SJSA1 (cell line): ENCODE results near the gene RNF150. TPM values are rescaled to one million over a fixed set of nuclear protein-coding genes. Genes with fewer than 3 reads are reported as not detected.

ENCODE experiments used
- DNase-seq, 2 experiments: peaks; one replicate each; pipeline ENCODE4 v3.0.0-alpha.2; 2015 to 2020; ENCODE audit warnings: low spot score in 2 of 2, low read depth in 1 of 2
- H3K27ac ChIP-seq: fragments of 250-450 bp; sonication (Bioruptor Pico); 2 replicates; pipeline ENCODE4 v1.5.1; 2020; ENCODE audit warnings: mild to moderate bottlenecking, moderate library complexity
- H3K27me3 ChIP-seq: fragments of 250-450 bp; sonication (Bioruptor Pico); replicated peaks from 2 replicates; pipeline ENCODE4 v1.5.1; 2020; ENCODE audit warnings: mild to moderate bottlenecking, moderate library complexity
- H3K36me3 ChIP-seq: fragments of 250-450 bp; sonication (Bioruptor Pico); 2 replicates; pipeline ENCODE4 v1.5.1; 2020; ENCODE audit warnings: mild to moderate bottlenecking
- H3K4me1 ChIP-seq: fragments of 250-450 bp; sonication (Bioruptor Pico); replicated peaks from 2 replicates; pipeline ENCODE4 v1.6.1; 2021; ENCODE audit warnings: mild to moderate bottlenecking
- H3K4me3 ChIP-seq: fragments of 250-450 bp; sonication (Bioruptor Pico); 2 replicates; pipeline ENCODE4 v1.5.1; 2020; ENCODE audit warnings: mild to moderate bottlenecking
- H3K9me3 ChIP-seq: fragments of 250-450 bp; sonication (Bioruptor Pico); replicated peaks from 2 replicates; pipeline ENCODE4 v1.5.1; 2020; ENCODE audit warnings: mild to moderate bottlenecking
- total RNA-seq: library from RNA; depleted of rRNA; stranded (reverse); fragments of >200 nt; shearing (Covaris generic); gene quantifications from 2 replicates; pipeline ENCODE4 v1.2.3, GENCODE V29; 2014

RNF150 gene
- total RNA-seq, 1 experiment from 2014 or later = 6.7 TPM

DNA sequence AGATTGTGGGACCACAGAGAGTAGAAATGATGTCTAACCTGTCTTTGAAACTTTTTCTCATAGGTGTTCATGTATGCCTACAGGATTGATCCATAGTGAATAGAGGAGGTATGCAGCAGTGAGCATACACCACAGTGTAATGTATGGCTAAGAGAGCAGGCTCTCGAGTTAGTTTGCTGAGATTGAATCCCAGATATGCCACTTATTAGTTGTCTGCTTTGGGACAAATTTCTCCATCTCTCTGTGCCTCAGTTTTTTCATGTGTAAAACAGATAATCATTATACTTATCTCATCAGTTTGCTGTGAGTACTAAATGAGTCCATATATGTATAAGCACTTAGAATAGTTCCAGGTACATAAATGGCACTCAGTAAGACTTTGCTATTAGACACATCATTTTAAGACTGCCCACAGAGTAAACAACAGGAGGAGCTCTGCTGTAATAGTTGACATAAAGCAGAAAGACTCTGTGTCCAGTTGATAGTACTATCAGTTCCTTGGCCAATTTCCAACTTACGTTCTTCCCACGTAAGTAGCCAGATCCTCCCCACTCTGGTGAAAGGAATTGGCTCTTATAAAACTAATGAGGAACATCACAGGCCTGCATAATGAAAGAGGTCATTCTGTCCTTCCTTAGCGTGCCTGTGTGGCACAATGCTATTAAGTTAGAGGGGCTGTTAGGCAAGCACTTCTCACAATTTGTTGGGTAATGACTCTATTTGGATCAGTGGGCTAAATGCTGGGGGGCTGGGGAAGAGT, 20.7 kb upstream of the RNF150 start:
- Histone ChIP-seq H3K36me3 (no peaks in the 10 kb centered on the region), H3K27ac (no peak overlapping the region), H3K27me3 (no peaks in the 10 kb centered on the region), H3K9me3 (no peaks in the 10 kb centered on the region), H3K4me1 (peaks cover 26% of the 10 kb centered on the region), H3K4me3 (no peak overlapping the region)
- DNase-seq = no peak

DNA sequence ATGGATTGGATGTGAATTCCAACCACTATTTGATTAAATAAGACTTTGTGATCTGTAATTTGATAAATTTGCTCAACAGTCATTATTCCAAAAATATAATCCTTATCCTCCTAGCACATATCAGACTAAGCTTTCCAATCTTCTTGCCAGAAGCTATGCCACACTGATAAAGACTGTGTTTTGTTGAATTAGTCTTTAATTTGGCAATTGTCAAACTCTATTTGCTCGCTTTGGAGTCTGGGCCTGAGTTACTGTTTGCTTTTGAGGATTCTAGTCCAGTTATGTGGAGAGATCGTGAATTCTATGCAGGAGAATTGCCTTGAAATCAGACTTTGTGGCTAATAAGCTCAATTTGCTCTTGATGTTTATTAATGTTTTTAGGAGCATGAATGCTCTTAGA, 10.9 kb upstream of the RNF150 start:
- no peaks in the 10 kb centered on the region for H3K9me3 ChIP-seq
- DNase-seq = no peak
- H3K36me3 ChIP-seq = no peaks in the 10 kb centered on the region
- no peaks in the 10 kb centered on the region for H3K27me3 ChIP-seq
- H3K4me3 ChIP-seq = no peak overlapping the region
- no peak overlapping the region for H3K27ac ChIP-seq
- H3K4me1 ChIP-seq = peaks cover 19% of the 10 kb centered on the region

DNA sequence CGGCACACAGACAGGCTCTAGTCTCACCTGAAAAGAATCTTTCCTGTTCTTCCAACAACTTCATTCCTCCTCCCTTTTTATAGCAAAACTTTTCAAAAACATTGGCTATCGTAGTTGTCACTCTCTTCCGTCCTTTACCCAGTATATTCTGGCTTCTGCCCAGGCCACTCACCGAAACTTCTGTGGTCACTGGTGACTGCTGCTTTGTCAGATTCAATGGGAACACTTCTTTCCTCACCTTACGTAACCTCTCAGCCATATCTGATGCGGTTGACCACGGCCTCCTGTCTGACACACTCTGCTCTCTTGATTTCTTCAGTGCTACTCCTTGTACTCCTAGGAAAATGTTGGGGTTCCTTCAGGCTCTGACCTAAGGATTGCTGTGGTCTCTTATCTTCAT, 9.2 kb upstream of the RNF150 start:
- Histone ChIP-seq H3K27ac (no peak overlapping the region), H3K9me3 (no peaks in the 10 kb centered on the region), H3K4me3 (no peak overlapping the region), H3K4me1 (peaks cover 19% of the 10 kb centered on the region), H3K36me3 (no peaks in the 10 kb centered on the region), H3K27me3 (no peaks in the 10 kb centered on the region)
- DNase-seq = peak; percentile 57 to 64

DNA sequence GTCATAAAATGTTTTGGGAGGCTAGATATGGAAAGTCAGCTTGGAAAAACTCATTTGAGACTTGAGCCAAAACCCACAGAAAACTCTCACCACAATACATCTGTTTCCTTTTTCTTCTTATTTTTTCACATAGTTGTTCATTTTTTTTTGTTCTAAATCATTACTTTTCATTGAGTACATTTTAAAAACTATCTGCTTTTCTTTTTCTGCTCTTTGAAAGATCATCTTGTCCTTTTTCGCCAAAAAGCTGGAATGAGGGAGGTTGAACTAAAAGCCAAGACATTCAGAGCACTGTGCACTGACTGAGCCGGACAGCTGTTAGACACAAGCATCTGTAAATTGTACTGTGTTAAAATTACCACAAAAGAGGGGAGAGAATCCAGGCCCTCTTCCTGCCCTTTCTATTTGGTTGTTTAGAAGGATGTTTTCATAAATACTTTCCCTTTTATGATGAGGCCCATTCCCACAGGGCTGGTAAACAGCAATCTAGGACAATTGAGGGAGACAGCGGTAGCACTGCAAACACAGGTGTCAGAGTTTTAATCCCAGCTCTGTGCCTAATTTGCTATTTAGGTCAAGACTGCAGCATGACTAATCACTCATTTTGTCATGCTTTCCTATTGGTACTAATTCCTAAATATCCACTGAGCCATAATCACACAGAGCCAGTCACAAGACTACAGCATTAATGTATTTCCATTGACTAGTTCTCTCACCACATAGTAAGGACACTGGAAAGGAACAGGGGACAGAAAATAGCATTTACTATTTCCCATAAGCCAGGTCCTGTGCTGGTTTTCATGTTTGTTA, 7.3 kb upstream of the RNF150 start:
- H3K9me3 ChIP-seq = no peaks in the 10 kb centered on the region
- H3K4me1 ChIP-seq = peaks cover 19% of the 10 kb centered on the region
- no peaks in the 10 kb centered on the region for H3K36me3 ChIP-seq
- no peak overlapping the region for H3K4me3 ChIP-seq
- no peak for DNase-seq
- H3K27me3 ChIP-seq = no peaks in the 10 kb centered on the region
- H3K27ac ChIP-seq = no peak overlapping the region

DNA sequence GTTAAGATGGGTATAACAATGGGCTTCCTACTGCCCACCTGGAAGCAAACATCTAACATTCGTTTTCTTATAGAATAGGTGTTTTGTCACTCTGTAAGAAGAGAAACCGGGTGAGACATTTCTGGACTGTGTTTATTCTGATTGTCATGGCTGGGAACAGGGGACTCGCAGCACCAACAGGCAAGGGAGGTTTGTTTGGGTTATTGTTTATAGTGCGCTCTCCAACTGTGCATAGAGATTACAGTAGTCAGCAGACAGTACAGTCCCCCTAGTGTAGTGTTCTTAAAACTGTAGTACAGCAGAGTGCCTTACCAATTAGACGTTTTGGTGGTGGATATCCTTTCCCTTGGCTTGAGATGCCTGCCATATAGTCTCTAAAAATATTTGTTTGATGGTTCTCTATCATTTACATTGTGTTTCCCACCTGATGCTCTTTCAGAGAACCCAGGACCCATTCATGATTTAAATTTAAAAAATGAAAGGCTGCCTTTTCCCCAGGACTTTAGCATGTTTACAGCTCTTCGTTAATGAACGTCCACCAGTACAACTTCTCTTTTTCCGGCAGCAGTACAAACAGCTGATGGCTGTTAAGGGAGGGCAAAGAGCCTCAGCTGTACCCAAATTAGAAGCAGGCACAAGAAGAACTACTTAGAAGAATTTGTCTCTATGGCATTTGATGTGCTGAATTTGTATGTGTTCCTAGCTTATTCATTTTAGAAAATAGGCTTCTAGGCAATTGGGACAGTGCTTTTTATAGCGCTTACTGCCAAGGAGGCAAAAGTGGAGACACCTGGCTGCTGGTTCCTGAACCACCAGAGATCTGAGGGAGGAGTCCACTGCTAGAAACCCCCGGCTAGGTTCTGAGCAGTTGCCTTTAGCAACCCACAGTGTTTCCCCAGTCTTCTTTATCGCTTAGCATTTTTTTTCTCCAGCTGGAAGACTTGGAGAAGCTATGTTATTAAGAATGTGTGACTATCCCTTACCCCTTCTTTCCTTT, 1.0 kb upstream of the RNF150 start:
- no peak overlapping the region; the same call in 1 of the 2 replicates for H3K4me3 ChIP-seq
- H3K4me1 ChIP-seq = peaks cover 24% of the 10 kb centered on the region
- no peaks in the 10 kb centered on the region for H3K9me3 ChIP-seq
- H3K27me3 ChIP-seq = no peaks in the 10 kb centered on the region
- peak in 1 of 2 experiments; percentile 48 for DNase-seq
- H3K27ac ChIP-seq = no peak overlapping the region
- H3K36me3 ChIP-seq = peaks cover 3% of the 10 kb centered on the region; the same call in 1 of the 2 replicates

DNA sequence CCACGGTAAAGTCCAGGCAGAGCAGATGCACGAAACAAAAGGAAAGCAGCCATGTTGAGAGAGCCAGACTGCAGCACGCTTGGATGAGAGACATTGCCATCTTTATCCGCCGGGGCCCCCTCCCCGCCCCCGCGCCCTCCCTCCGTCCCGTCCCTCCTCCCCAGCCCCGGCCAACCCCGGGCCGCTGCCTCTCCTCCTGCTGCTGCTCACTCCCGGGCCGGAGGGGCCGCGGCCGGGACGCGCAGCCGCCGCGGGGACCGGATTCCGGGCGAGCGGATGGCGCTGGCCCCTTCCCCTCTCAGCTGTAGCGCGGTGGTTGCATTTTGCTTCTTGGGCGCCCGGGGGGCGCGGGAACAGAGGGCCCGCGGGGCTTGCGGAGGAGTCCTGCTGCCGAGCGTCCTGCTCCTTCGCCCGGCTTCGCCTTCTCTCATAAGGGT, 542 bp downstream of the RNF150 start:
- H3K4me3 ChIP-seq = peak overlapping the region; percentile 90
- peak overlapping the region; percentile 40 for H3K27ac ChIP-seq
- DNase-seq = peak in 1 of 2 experiments; percentile 51
- no peaks in the 10 kb centered on the region for H3K27me3 ChIP-seq
- H3K4me1 ChIP-seq = peaks cover 24% of the 10 kb centered on the region
- H3K36me3 ChIP-seq = peaks cover 3% of the 10 kb centered on the region; the same call in 1 of the 2 replicates
- H3K9me3 ChIP-seq = no peaks in the 10 kb centered on the region

DNA sequence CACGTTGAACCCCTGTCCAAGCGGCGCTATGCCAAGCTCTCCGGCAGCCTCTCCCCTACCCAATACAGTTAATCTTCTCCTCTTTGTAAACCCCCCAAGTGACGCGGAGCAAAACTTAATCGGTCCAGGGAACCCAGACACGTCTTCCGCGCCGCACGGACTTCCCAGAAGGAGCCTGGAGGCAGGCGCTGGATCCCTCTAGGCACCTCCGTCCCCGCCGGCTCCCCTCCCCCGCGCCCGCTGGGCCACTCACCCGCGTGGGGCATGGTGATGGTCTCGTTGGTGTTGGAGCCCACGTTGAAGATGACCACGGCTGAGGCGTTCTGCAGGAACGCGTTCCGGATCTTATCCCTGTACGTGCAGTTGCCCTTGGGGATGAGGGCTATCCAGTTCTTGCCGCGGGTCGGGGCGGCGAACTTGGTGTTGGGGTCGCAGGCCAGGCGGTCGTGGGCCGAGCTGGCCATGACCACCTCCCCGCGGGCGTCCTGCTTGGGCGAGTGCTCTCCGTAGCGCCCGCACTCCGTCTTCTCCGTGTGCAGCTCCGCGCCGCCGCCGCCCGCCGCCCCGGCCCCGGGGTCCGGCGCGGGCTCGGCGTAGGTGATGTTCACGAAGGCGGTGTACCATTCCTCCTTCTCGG, 1.1 kb downstream of the RNF150 start:
- Histone ChIP-seq H3K27ac (no peak overlapping the region), H3K4me1 (peaks cover 24% of the 10 kb centered on the region)
- DNase-seq = peak in 1 of 2 experiments; percentile 47

DNA sequence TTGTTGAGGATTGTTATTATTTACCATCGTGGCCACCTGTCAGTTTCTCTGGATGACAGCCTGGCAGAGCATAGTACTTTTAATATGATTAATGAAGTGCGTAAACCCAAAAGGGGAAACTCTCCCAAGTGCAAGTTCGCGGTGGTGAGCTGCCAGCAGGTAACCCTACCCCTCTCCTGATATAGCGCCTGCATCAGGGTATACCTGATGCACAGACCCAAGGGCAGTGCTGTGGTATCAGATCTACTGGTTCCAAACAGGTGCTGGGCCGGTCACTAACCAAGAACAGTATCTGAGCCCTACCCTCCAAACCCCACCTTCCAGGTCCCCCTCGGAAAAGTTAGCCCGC, 1.6 kb downstream of the RNF150 start:
- peaks cover 24% of the 10 kb centered on the region for H3K4me1 ChIP-seq
- peaks cover 3% of the 10 kb centered on the region; the same call in 1 of the 2 replicates for H3K36me3 ChIP-seq
- H3K27me3 ChIP-seq = no peaks in the 10 kb centered on the region
- no peak for DNase-seq
- no peaks in the 10 kb centered on the region for H3K9me3 ChIP-seq
- H3K27ac ChIP-seq = no peak overlapping the region
- peak overlapping the region; percentile 90 for H3K4me3 ChIP-seq

More for the DNA sequence above, 1.1 kb downstream of the RNF150 start:
- Histone ChIP-seq H3K9me3 (no peaks in the 10 kb centered on the region), H3K4me3 (peak overlapping the region; percentile 90), H3K36me3 (peaks cover 3% of the 10 kb centered on the region; the same call in 1 of the 2 replicates), H3K27me3 (no peaks in the 10 kb centered on the region)

DNA sequence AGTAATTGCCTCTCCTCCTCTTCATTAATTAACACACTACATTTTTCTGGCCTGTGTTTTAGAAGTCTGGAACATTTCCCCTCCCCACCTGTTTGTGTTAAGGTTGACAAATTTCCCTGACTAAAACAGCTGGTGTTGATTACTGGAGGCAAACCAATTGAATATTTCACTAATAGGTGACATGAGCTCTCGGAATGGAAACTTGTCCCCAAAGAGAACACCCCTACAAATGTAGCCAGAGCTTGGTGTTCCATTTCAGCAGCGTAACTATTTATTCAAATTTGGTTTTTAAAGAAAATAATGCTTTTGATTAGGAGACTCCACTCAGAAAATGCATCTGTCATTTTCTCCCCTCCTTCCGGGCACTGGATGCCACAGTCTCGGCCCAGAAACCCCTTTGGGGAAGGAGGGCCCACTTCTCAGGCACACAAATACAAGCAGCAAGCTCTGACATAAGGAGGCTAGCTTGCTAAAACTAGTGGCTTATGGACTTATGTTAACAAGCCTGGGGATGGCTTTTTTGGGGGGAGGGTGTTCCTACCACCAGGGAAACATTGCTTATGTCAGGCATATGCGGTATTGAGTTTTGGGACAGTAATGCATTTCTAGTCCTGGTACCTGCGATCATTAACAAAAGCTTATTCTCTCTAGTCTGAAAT, 2.2 kb downstream of the RNF150 start:
- DNase-seq = peak in 1 of 2 experiments; percentile 5
- no peak overlapping the region for H3K27ac ChIP-seq
- no peaks in the 10 kb centered on the region for H3K27me3 ChIP-seq
- peaks cover 3% of the 10 kb centered on the region; the same call in 1 of the 2 replicates for H3K36me3 ChIP-seq
- H3K4me3 ChIP-seq = no peak overlapping the region
- H3K9me3 ChIP-seq = no peaks in the 10 kb centered on the region
- H3K4me1 ChIP-seq = peaks cover 24% of the 10 kb centered on the region

DNA sequence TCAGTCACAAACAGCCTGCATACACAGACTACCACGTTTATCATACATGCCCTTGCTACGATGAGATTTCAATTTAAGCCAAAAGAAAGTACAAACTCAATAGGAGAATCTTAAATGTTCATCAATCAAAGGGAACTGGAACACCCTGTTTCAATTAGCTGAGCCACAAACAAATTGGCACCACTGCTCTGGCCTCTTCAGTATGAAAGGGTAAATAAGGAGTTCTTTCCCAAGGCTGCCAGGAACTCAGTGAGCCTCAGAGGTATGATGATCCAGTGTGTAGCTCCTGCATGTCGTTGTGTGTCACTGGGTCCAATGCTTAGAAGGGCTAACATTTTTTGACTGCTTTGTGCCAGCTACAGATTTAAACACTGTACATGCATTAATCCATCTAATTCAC, 5.4 kb downstream of the RNF150 start:
- Histone ChIP-seq H3K27me3 (no peaks in the 10 kb centered on the region), H3K27ac (no peak overlapping the region), H3K4me3 (no peak overlapping the region), H3K4me1 (peaks cover 18% of the 10 kb centered on the region), H3K36me3 (peaks cover 1% of the 10 kb centered on the region; the same call in 1 of the 2 replicates), H3K9me3 (no peaks in the 10 kb centered on the region)
- DNase-seq = no peak

DNA sequence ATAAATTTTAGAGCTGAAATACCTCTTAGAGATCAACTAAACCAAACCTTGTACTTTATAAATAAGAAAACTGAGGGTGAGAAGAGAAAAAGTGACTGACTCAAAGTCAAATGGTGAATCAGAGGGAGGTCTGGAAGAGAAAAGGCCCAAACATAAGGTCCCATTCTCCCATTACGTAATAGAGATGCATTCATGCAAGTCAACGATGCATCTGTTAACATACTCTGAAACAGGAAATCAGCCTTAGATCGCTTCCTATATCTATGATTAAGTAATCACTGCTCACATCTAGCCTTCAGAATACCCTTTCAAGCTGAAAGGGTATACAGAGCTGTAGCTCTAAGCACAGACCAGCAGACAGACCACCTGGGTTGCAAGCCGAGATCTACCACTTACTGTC, 6.5 kb downstream of the RNF150 start:
- Histone ChIP-seq H3K4me1 (peaks cover 13% of the 10 kb centered on the region), H3K36me3 (no peaks in the 10 kb centered on the region), H3K4me3 (no peak overlapping the region), H3K27me3 (no peaks in the 10 kb centered on the region), H3K27ac (no peak overlapping the region), H3K9me3 (no peaks in the 10 kb centered on the region)
- DNase-seq = no peak

DNA sequence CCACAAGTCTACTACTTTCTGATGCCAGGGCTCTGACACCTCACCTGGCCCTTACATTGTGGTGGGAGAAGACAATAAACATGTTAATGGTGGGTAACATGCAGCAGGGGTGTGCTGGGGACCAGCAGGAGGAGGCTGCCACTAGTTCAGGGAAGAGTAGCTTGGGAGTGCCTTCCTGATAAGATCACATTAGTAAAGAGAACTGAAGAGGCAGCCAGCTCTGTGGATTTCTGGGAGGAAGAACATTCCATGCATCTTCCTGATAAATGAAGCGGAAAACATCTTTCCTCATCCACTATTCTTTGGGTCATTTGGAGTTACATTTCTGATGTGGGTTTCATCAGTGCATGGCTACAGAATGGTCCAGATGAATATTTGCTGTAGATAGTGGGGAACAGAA, 9.0 kb downstream of the RNF150 start:
- Histone ChIP-seq H3K27me3 (no peaks in the 10 kb centered on the region), H3K9me3 (no peaks in the 10 kb centered on the region), H3K27ac (no peak overlapping the region), H3K36me3 (no peaks in the 10 kb centered on the region), H3K4me1 (no peaks in the 10 kb centered on the region), H3K4me3 (no peak overlapping the region)
- DNase-seq = no peak
